T-helper 1 cell treated with Interleukin-12 subunit alpha and Interleukin-12 subunit beta and Interleukin-4 antibody, amounts not matched to agents 30 ng/mL and 1 ng/mL, for 36 hours (primary cell): ENCODE data around the gene ZNF496. TPM values are rescaled to one million over a fixed set of nuclear protein-coding genes. Genes with fewer than 3 reads are reported as not detected.
"Not testable (repeated sequence)": the region's sequence is repeated elsewhere in the genome, so short reads cannot be mapped to it uniquely, and the experiment has no call there.

Experiments
- intact Hi-C: fragments of 100-400 bp; cut with micrococcal nuclease; formaldehyde crosslinking; loops from one replicate; pipeline ENCODE4 v1.15.1; 2024
- total RNA-seq: library from RNA; stranded (reverse); gene quantifications from 2 replicates; pipeline ENCODE4 v1.2.3, GENCODE V29; 2022

Gene ZNF496
- total RNA-seq, 1 donor from 2014 or later, result 6.1 TPM

GRCh38 chr1:247360116-247360898, 28.6 kb upstream of the ZNF496 start:
- intact Hi-C loops, result no loop called here

- intact Hi-C loops, result no loop called here
Measured at GRCh38 chr1:247359559-247359958, 27.9 kb upstream of the ZNF496 start.

- intact Hi-C loops, result no loop called here
Measured at GRCh38 chr1:247358920-247359319, 27.3 kb upstream of the ZNF496 start.

- intact Hi-C loops, result no loop called here
Measured at GRCh38 chr1:247357781-247358211, 26.1 kb upstream of the ZNF496 start.

- intact Hi-C loops, result no loop called here
Measured at GRCh38 chr1:247357052-247357780, 25.5 kb upstream of the ZNF496 start.

GRCh38 chr1:247355160-247355559, 23.5 kb upstream of the ZNF496 start:
- intact Hi-C loops, result not testable (repeated sequence)

- intact Hi-C loops, result no loop called here
Measured at GRCh38 chr1:247352175-247352574, 20.5 kb upstream of the ZNF496 start.

- intact Hi-C loops, result no loop called here
Measured at GRCh38 chr1:247350587-247350986, 18.9 kb upstream of the ZNF496 start.

GRCh38 chr1:247347477-247348222, 16.0 kb upstream of the ZNF496 start:
- intact Hi-C loops, result no loop called here

GRCh38 chr1:247345881-247346280, 14.2 kb upstream of the ZNF496 start:
- intact Hi-C loops, result no loop called here

- intact Hi-C loops, result no loop called here
Measured at GRCh38 chr1:247343801-247344200, 12.1 kb upstream of the ZNF496 start.

- intact Hi-C loops, result no loop called here
Measured at GRCh38 chr1:247338723-247339275, 7.1 kb upstream of the ZNF496 start.

GRCh38 chr1:247337961-247338360, 6.3 kb upstream of the ZNF496 start:
- intact Hi-C loops, result no loop called here

GRCh38 chr1:247337250-247337746, 5.6 kb upstream of the ZNF496 start:
- intact Hi-C loops, result no loop called here

- intact Hi-C loops, result no loop called here
Measured at GRCh38 chr1:247336390-247336789, 4.7 kb upstream of the ZNF496 start.

GRCh38 chr1:247335882-247336281, 4.2 kb upstream of the ZNF496 start:
- intact Hi-C loops, result no loop called here

GRCh38 chr1:247334378-247335133, 2.9 kb upstream of the ZNF496 start:
- intact Hi-C loops, result loop anchor here (5.0 kb wide), 2 partner anchors 162 to 603 kb away; partner anchors contain the start of gene ZNF124

GRCh38 chr1:247332623-247333361, 1.1 kb upstream of the ZNF496 start:
- intact Hi-C loops, result loop anchor here (1.0 to 5.0 kb wide), 3 partner anchors 160 to 605 kb away; partner anchors contain the start of genes ZNF124 and ZNF669

- intact Hi-C loops, result loop anchor here (1.0 to 5.0 kb wide), 3 partner anchors 160 to 605 kb away; partner anchors contain the start of genes ZNF124 and ZNF669
Measured at GRCh38 chr1:247332215-247332622, 552 bp upstream of the ZNF496 start.

- intact Hi-C loops, result loop anchor here (1.0 to 5.0 kb wide), 8 partner anchors 42 to 764 kb away; partner anchors contain the start of genes CNST, TFB2M, ZNF124 and ZNF670
Measured at GRCh38 chr1:247331172-247331524, 519 bp downstream of the ZNF496 start.
